ENCODE data around the gene GNAO1.

Gene GNAO1

GRCh38 chr16:56255904-56256303 is 64.6 kb downstream of the GNAO1 start:
- no peak for ATAC-seq
- TF ChIP-seq OSR1 (CRISPR knock-in tag; IDR thresholded peaks at IDR 0.05) (no peak), RARB (CRISPR knock-in tag; IDR thresholded peaks at IDR 0.05) (no peak), TOX (CRISPR knock-in tag; IDR thresholded peaks at IDR 0.05; ENCODE audit: borderline replicate concordance) (no peak), POU6F1 (CRISPR knock-in tag; IDR thresholded peaks at IDR 0.05; ENCODE audit: borderline replicate concordance, low read depth) (no peak), ISL1 (CRISPR knock-in tag; IDR thresholded peaks at IDR 0.05) (no peak), ESRRG (CRISPR knock-in tag; IDR thresholded peaks at IDR 0.05) (no peak), BACH2 (CRISPR knock-in tag; IDR thresholded peaks at IDR 0.05; ENCODE audit: borderline replicate concordance) (no peak), SNAI2 (CRISPR knock-in tag; IDR thresholded peaks at IDR 0.05) (no peak), CSRNP3 (CRISPR knock-in tag; IDR thresholded peaks at IDR 0.05) (no peak), TCF4 (CRISPR knock-in tag; IDR thresholded peaks at IDR 0.05; ENCODE audit: borderline replicate concordance) (no peak), PATZ1 (CRISPR knock-in tag; IDR thresholded peaks at IDR 0.05; ENCODE audit: borderline replicate concordance) (no peak), ARNTL (CRISPR knock-in tag; IDR thresholded peaks at IDR 0.05; ENCODE audit: borderline replicate concordance, low read depth) (no peak)

- ATAC-seq: no peak; the same call in 2 of the 3 replicates
- TF ChIP-seq ZFP30 (CRISPR knock-in tag; IDR thresholded peaks at IDR 0.05) (no peak), ISL1 (CRISPR knock-in tag; IDR thresholded peaks at IDR 0.05) (peak; percentile 80), TCF4 (CRISPR knock-in tag; IDR thresholded peaks at IDR 0.05; ENCODE audit: borderline replicate concordance) (peak; percentile 33; the same call in 1 of the 2 replicates), TSHZ2 (CRISPR knock-in tag; IDR thresholded peaks at IDR 0.05) (peak; percentile 79), TOX (CRISPR knock-in tag; IDR thresholded peaks at IDR 0.05; ENCODE audit: borderline replicate concordance) (no peak), ZNF70 (CRISPR knock-in tag; IDR thresholded peaks at IDR 0.05) (no peak)
Measured at GRCh38 chr16:56257239-56257638, 66.0 kb downstream of the GNAO1 start.

GRCh38 chr16:56257666-56258342 is 66.5 kb downstream of the GNAO1 start:
- peak; percentile 44; the same call in 1 of the 3 replicates for ATAC-seq
- TF ChIP-seq TCF4 (CRISPR knock-in tag; IDR thresholded peaks at IDR 0.05; ENCODE audit: borderline replicate concordance) (peak; percentile 66), ISL1 (CRISPR knock-in tag; IDR thresholded peaks at IDR 0.05) (no peak)

- no peak for ATAC-seq
- TF ChIP-seq RARB (CRISPR knock-in tag; IDR thresholded peaks at IDR 0.05): no peak
- TF ChIP-seq PPARA (CRISPR knock-in tag; IDR thresholded peaks at IDR 0.05; ENCODE audit: borderline replicate concordance): no peak
- TF ChIP-seq BACH2 (CRISPR knock-in tag; IDR thresholded peaks at IDR 0.05; ENCODE audit: borderline replicate concordance): no peak
- no peak for TF ChIP-seq CREB5 (CRISPR knock-in tag; IDR thresholded peaks at IDR 0.05; ENCODE audit: low read depth)
- no peak for TF ChIP-seq POU6F1 (CRISPR knock-in tag; IDR thresholded peaks at IDR 0.05; ENCODE audit: borderline replicate concordance, low read depth)
- no peak for TF ChIP-seq GLIS3 (CRISPR knock-in tag; IDR thresholded peaks at IDR 0.05)
- TF ChIP-seq TSHZ2 (CRISPR knock-in tag; IDR thresholded peaks at IDR 0.05): no peak
- TF ChIP-seq ZFP30 (CRISPR knock-in tag; IDR thresholded peaks at IDR 0.05): no peak
- no peak for TF ChIP-seq ZFP3 (CRISPR knock-in tag; IDR thresholded peaks at IDR 0.05)
Measured at GRCh38 chr16:56258508-56259424, 67.5 kb downstream of the GNAO1 start.
